Activated T-helper 17 cell treated with anti-CD3 and anti-CD28 coated beads, Interleukin-2, amount 50 U/mL, for 72 hours (primary cell): Measurements from ENCODE around the gene LZTR1. TPM values are rescaled to one million over a fixed set of nuclear protein-coding genes. Genes with fewer than 3 reads are reported as not detected.

Experiments used
- ATAC-seq: fragments of 150-1000 bp; cut with Tn5 transposase; replicated peaks from 2 replicates; pipeline ENCODE4 v1.10.0; 2021; ENCODE audit warnings: mild to moderate bottlenecking, moderate library complexity
- H3K27ac Mint-ChIP-seq: one replicate; pipeline ENCODE4 v1.8.0; 2022; ENCODE audit warnings: mixed read lengths
- H3K27me3 Mint-ChIP-seq: one replicate; pipeline ENCODE4 v1.8.0; 2022; ENCODE audit warnings: mixed read lengths
- H3K36me3 Mint-ChIP-seq: one replicate; pipeline ENCODE4 v1.8.0; 2022; ENCODE audit warnings: low read depth, mild to moderate bottlenecking, mixed read lengths
- H3K4me1 Mint-ChIP-seq: one replicate; pipeline ENCODE4 v1.8.0; 2022; ENCODE audit warnings: mixed read lengths
- H3K4me3 Mint-ChIP-seq: one replicate; pipeline ENCODE4 v1.8.0; 2022; ENCODE audit warnings: mild to moderate bottlenecking, mixed read lengths
- H3K9me3 Mint-ChIP-seq: one replicate; pipeline ENCODE4 v1.8.0; 2022; ENCODE audit warnings: mixed read lengths
- total RNA-seq, 2 donors: library from RNA; stranded (reverse); gene quantifications; one replicate each; pipeline ENCODE4 v1.2.3, GENCODE V29; 2022

Gene LZTR1
- total RNA-seq, 2 donors from 2014 or later: 40.0 to 68.7 TPM

DNA sequence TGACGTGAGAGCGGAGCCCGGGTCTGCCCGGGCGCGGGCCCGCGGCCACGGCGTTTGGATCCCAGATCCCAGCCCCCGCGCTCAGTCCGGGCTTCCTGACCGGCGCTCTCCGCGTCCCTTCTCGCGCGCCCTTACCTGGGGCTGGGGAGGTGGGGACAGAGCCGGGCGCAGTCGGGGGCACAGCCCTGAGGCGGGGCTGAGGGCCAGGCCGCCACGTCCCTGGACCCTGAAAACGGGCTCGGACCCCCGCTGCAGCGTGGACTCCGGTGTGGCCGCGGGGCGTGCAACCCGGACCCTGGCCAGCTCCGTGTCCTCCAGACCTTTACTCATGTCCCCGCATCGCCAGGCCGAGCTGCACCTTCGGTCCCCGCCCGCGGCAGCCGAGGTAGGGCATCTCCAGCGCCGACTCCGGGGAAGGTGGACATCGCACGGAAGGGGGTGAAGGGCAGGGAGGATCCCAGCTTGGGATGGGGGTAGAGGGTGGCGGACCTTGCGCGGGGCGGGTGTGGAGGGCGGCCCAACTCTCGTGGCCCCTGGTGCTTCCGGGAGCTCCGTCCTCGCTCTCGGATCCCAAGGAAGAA, 24.9 kb upstream of the LZTR1 start:
- Mint-ChIP-seq H3K27ac (no peak overlapping the region), H3K4me3 (peak overlapping the region; percentile 41), H3K9me3 (no peaks in the 10 kb centered on the region), H3K27me3 (peaks cover 6% of the 10 kb centered on the region), H3K36me3 (peaks cover 28% of the 10 kb centered on the region), H3K4me1 (no peaks in the 10 kb centered on the region)
- no peak for ATAC-seq

DNA sequence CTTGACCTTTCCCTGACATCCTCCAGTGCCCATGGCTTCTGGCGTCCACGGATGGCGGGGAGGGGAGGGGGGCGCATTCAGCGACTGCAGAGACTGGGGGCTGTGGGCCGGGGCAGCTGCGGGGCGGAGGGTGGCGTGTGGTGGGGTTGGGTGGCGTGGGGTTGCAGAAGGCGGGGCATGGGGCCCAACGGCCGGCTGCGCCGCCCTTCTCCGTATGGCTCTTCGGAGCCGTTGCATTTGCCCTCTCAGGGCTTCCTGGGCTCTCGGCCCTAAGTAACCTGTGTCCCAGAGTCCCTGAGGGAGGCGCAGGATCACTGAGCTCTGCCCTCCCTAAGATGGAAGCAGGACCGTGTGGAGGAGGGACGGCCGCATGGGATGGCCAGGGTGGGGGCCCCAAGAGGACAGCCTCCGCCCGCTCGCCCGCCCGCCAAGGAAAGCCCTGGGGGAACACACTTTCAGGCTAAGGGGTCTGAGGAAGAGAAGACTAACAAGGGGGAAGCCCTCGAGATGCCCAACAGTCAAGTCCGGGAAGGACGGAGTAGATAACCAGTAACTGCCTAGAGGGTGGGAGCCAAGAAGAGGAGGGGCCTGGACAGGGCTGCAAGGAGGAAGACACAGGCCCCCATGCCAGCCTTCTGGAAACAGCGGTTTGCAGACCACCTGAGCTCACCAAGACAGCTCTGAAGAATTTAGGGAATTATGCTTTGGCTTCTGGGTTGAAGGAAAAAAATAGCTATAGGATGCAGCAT, 24.2 kb upstream of the LZTR1 start:
- peak overlapping the region; percentile 33 for H3K4me3 Mint-ChIP-seq
- peaks cover 6% of the 10 kb centered on the region for H3K27me3 Mint-ChIP-seq
- no peaks in the 10 kb centered on the region for H3K4me1 Mint-ChIP-seq
- no peak for ATAC-seq
- no peak overlapping the region for H3K27ac Mint-ChIP-seq
- H3K9me3 Mint-ChIP-seq: no peaks in the 10 kb centered on the region
- peaks cover 21% of the 10 kb centered on the region for H3K36me3 Mint-ChIP-seq

DNA sequence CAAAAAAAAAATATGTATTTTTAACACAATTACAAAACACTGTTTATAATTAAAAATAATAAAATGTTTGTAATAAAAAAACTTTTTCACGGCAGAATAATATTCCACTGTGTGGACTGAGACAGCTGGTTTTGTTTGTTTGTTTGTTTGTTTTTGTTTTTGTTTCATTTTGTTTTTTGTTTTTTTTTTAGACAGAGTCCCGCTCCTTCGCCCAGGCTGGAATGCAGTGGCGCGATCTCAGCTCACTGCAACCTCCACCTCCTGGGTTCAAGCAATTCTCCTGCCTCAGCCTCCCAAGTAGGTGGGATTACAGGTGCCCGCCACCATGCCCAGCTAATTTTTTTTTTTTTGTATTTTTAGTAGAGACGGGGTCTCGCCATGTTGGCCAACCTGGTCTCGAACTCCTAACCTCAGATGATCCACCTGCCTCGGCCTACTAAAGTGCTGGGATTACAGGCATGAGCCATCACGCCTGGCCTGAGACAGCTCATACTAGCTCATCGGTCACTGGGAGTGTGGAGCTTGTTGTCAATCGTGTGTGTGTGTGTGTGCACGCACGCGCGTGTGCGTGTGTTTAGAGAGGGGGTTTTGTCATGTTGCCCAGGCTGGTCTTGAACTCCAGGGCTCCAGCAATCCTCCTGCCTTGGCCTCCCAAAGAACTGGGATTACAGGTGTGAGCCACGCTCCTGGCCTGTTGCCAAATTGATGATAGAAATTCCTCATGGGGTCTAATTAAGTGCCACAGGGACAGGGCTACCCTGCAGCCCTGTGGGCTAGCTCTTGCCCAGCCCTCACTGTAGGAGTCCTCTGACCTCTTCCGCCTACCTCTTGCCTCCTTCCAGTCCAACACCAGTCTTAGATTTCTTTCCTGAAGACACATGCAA, 22.3 kb upstream of the LZTR1 start:
- peaks cover 9% of the 10 kb centered on the region for H3K27me3 Mint-ChIP-seq
- H3K4me1 Mint-ChIP-seq: no peaks in the 10 kb centered on the region
- ATAC-seq: no peak
- H3K27ac Mint-ChIP-seq: no peak overlapping the region
- H3K36me3 Mint-ChIP-seq: peaks cover 5% of the 10 kb centered on the region
- H3K9me3 Mint-ChIP-seq: no peaks in the 10 kb centered on the region
- H3K4me3 Mint-ChIP-seq: no peak overlapping the region

DNA sequence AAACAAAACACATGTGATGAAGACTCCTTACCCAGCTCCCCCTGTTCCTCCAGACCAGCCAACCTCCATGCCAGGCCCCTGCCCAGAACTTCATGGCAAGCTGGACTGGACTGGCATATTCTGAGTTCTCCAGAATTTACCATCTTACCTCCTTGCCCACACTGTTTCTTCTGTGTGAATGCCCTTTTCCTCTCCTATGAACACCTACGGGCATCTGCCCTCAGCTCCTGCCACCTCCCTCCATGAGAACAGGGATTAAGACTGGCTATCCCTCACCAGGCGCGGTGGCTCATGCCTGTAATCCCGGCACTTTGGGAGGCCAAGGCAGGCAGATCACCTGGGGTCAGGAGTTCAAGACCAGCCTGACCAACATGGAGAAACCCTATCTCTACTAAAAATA, 21.5 kb upstream of the LZTR1 start:
- peaks cover 9% of the 10 kb centered on the region for H3K27me3 Mint-ChIP-seq
- no peak overlapping the region for H3K4me3 Mint-ChIP-seq
- H3K27ac Mint-ChIP-seq: no peak overlapping the region

DNA sequence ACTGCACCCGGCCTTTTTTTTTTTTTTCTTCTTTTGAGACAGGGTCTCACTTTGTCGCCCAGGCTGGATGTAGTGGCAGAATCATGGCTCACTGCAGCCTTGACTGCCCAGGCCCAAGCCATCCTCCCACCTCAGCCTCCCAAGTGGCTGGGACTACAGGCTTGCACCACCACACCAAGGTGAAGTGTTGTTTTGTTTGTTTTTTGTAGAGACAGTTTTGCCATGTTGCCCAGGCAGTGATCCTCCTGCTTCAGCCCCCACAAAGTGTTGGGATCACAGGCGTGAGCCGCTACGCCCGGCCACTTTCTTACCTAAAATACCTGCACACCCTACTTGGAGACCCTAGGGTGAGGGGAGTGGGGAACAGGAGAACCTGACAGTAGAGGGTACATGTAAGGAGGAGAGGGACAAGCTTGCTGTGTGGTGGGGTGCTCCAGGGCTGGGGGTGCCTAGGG, 19.6 kb upstream of the LZTR1 start:
- Mint-ChIP-seq H3K4me1 (no peaks in the 10 kb centered on the region), H3K36me3 (no peaks in the 10 kb centered on the region), H3K27me3 (peaks cover 9% of the 10 kb centered on the region), H3K4me3 (no peak overlapping the region), H3K27ac (no peak overlapping the region), H3K9me3 (no peaks in the 10 kb centered on the region)
- ATAC-seq: no peak

More for the DNA sequence above, 21.5 kb upstream of the LZTR1 start:
- H3K36me3 Mint-ChIP-seq: peaks cover 5% of the 10 kb centered on the region
- no peaks in the 10 kb centered on the region for H3K9me3 Mint-ChIP-seq
- H3K4me1 Mint-ChIP-seq: no peaks in the 10 kb centered on the region
- no peak for ATAC-seq

DNA sequence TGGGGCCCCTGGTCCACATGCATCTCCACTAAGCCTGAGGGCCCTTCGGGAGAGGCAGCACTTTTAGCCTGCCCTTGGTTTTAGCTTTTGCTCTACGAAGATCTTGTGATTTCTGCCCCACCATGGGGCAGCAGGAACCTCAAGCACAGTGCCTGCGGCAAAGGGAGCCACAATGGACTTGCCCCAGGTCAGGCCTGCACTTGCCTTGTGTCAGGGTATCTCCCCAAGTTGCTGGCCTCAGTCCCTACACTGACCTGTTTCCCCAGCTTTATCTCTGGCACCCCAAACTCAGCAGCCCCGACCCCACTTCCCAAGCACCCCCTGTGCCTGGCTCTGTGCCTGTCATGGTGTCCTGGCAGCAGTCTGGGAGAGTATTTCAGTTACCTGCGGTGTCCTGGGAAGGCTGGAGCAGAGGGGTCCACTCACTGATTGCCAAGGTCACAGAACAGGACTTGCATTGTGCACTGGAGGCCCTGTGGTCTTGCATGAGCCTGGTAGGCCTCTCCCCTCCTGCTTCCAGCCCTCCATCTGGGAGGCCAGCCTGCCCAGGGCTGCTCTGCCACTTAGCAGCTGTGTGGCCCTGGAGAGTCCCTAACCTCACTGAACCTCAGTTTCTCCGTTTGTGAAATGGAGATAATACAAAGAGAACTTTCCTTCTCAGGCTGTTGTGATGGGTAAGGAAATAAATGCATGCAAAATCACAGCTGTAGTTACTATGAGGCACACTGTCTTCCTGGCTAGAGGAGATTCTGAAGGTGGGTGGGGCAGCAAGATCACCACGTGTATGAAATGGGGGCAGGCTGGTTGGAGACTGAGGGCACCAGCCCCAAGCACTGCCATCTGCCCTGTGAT, 18.7 kb upstream of the LZTR1 start:
- peaks cover 4% of the 10 kb centered on the region for H3K27me3 Mint-ChIP-seq

DNA sequence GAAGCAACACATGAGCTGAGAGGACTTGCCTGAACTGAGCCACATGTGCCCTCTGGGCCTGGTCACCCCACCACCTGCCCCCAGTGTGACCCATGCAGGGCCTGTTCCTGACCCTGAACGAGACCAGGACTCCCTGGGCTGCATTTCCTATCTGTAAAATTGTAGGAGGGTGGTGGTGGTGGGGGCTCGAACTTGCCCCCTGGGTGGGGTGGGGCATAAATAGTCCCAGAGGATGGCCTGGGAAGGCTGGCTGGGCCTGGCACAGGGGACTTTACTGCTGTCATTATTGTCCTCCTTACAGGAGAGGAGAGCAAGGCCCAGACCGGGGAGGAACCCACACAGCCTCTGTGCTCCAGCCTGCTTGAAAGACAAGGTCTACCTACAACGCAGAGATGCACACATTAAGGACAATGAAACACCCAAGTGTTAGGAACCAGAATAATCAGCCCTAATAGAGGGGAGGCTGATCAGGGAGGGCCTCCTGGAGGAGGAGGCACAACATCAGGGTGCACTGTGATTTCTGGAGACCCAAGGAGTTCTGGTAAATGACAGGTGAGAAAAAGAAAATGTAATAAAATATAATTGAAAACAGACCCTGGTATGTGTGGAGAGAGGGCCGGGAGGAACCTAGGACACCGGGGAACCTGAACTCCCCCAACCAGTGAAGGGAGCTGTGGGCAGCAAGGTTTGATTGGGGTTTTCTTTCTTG, 17.9 kb upstream of the LZTR1 start:
- Mint-ChIP-seq H3K9me3 (no peaks in the 10 kb centered on the region), H3K27me3 (peaks cover 4% of the 10 kb centered on the region), H3K4me1 (no peaks in the 10 kb centered on the region), H3K4me3 (peak overlapping the region; percentile 59), H3K36me3 (no peaks in the 10 kb centered on the region), H3K27ac (peak overlapping the region; percentile 63)
- peak; percentile 22 for ATAC-seq

More for the DNA sequence above, 18.7 kb upstream of the LZTR1 start:
- H3K4me1 Mint-ChIP-seq: no peaks in the 10 kb centered on the region
- ATAC-seq: no peak
- no peaks in the 10 kb centered on the region for H3K9me3 Mint-ChIP-seq
- no peaks in the 10 kb centered on the region for H3K36me3 Mint-ChIP-seq
- H3K27ac Mint-ChIP-seq: peak overlapping the region; percentile 63
- peak overlapping the region; percentile 59 for H3K4me3 Mint-ChIP-seq

DNA sequence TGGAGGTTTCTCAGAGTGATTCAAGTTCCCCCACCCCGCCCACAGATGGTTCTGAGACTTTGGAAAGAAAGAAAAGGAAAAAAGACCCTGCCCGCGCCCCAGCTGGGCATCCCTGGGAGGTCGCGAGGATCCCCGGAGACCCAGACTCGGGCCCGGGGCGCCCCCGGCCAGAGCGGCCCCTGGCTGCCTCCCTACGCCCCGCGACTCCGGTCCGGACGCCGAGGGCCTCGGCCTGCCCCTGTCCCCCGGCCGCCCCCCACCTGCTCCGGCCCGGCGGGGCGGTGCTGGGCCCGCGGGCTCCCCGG, 17.3 kb upstream of the LZTR1 start:
- ATAC-seq: peak; percentile 12
- H3K9me3 Mint-ChIP-seq: no peaks in the 10 kb centered on the region
- H3K27ac Mint-ChIP-seq: peak overlapping the region; percentile 63
- H3K4me1 Mint-ChIP-seq: no peaks in the 10 kb centered on the region
- peaks cover 4% of the 10 kb centered on the region for H3K27me3 Mint-ChIP-seq
- no peaks in the 10 kb centered on the region for H3K36me3 Mint-ChIP-seq
- H3K4me3 Mint-ChIP-seq: peak overlapping the region; percentile 59

DNA sequence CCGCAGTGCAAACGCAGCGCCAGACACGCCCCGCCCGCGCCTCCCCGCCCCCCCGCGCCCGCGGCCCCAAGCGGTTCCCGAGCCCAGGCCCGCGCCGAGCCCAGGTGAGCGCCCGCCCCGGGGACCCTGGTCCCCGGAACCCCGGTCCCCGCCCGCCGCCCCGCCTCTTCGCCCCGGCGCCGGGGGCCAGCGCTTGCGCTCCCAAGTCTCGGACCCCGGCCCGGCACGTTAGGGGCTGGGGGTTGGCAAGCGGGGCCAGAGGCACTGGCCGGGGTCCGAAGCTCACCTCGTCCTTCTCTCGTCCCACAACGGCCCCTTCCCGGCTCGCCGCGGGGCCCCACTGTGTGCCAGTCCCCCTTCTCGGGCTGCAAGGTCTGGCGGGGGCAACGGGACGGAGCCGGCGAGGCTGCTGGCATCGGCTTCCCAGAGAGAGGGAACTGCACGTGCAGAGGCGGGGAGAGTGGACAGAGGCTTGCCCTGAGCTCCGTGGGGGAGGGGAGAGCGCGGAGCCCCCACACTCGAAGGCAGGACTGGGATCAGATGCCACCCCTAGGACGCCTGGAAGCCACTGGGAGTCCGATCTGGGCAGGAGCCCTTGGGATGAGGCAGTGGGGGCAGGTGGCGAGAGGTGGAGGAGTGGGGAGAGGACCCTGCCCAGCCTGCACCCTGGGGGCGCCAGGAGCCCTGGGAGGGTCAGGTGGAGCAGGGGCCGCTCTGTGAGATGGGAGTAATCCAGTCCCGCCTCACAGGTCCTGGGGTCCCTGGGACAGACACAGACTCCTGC, 16.8 kb upstream of the LZTR1 start:
- no peak overlapping the region for H3K27ac Mint-ChIP-seq
- H3K4me1 Mint-ChIP-seq: no peaks in the 10 kb centered on the region
- peak; percentile 13 for ATAC-seq
- H3K36me3 Mint-ChIP-seq: no peaks in the 10 kb centered on the region
- H3K9me3 Mint-ChIP-seq: no peaks in the 10 kb centered on the region
- peak overlapping the region; percentile 11 for H3K4me3 Mint-ChIP-seq
- peaks cover 4% of the 10 kb centered on the region for H3K27me3 Mint-ChIP-seq

DNA sequence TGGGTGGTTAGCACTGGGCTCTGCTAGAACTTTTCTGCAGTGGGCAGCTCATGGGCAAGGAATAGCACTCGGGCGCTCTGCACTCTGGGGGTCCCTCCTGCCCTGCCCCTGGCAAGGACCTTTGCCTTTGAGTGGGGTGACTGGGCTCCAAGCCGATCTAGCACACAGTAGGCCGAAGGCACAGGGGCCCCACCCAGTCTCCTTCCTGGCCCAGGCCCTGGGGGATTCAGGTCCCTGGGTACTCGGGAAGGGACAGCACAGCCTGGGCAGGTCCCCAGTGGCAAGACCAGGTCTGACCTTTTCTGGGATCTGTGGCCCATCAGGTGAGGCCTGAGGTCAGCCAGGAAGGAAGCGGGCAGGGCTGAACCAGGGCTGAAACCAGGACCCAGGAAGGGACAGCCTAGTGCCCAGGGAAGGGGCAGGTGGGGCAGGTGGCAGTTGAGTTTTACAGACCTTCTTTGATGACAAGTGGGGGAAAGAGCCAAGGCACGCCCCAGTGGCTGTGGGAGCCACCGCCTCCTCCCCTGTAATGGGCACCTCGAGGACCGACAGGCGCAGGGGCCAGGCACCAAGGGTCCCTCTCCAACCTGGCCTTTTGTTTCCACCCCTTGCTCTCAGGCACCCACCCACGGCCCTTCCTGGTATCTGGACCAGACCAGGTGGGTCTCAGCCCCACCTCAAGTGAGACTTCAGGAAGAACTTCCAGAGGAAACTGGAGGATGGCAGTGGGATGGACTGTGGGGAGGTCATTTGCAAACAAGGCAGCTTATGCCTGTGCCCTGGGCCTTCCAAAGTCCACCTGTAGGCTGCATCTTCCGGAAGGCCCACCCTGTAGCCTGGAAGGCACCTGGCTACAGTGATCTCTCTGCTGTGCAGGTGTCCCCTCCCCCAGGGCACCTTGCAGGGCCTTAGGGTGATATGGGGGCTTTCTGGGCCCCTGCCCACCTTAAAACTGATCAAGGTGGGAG, 15.9 kb upstream of the LZTR1 start:
- H3K27me3 Mint-ChIP-seq: peaks cover 4% of the 10 kb centered on the region
- H3K4me3 Mint-ChIP-seq: peak overlapping the region; percentile 11
- no peak for ATAC-seq
- H3K9me3 Mint-ChIP-seq: no peaks in the 10 kb centered on the region
- H3K4me1 Mint-ChIP-seq: no peaks in the 10 kb centered on the region
- H3K36me3 Mint-ChIP-seq: no peaks in the 10 kb centered on the region
- H3K27ac Mint-ChIP-seq: no peak overlapping the region

DNA sequence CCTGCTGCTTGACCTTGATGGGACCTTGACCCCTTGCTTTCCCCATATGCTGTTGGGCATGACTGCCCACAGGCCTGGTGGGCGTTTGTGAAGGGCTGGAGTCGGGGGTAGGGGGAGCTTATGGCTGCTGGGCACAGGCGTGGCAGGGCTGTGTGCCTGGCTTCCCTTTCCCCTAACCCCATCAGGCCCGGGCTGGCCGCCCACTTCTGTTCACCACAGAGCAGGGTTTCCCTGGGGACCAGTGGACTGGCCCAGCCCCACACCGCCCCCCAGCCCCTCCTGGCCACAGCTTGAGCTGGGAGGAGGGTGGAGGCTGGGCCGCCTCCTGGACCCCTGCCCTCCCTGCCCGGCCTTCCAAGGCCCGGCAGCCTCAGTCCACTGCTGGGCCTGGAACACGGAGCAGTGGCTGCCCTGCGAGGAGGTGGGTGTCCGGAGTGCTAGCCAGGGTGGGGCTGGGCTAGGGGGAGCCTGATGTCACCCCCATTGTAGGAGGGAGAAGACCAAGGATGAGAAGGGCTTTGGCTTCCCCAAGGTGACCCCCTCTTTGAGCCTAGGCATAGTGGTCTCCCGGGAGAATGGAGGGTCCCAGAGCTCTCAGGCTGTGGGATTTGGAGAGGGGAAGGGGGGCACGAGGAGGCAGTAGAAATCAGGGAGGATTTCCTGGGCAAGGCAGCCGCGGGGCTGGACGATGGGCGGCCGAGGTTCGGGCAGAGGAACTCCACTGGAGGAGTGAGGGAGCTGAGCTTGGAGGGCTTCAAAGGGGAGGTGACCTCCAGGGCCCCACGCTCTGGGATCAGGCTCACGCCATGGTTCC, 15.0 kb upstream of the LZTR1 start, which contains the start of gene AIFM3:
TSS of gene AIFM3 (plus strand) at position 373 of the 814 bp plus-strand sequence. CDS start 690 bp downstream, outside the sequence.
- Mint-ChIP-seq H3K27me3 (peaks cover 4% of the 10 kb centered on the region), H3K36me3 (no peaks in the 10 kb centered on the region), H3K4me1 (no peaks in the 10 kb centered on the region), H3K27ac (no peak within 1 kb of the TSS), H3K9me3 (no peaks in the 10 kb centered on the region), H3K4me3 (peak within 1 kb of the TSS; percentile 11)
- ATAC-seq: no peak
